ENCODE measurements around the gene GABBR2. TPM values are rescaled to one million over a fixed set of nuclear protein-coding genes. Genes with fewer than 3 reads are reported as not detected.

Gene GABBR2
- total and polyA plus RNA-seq, 2 experiments from 2014 or later: 0.89 to 1.3 TPM

DNA sequence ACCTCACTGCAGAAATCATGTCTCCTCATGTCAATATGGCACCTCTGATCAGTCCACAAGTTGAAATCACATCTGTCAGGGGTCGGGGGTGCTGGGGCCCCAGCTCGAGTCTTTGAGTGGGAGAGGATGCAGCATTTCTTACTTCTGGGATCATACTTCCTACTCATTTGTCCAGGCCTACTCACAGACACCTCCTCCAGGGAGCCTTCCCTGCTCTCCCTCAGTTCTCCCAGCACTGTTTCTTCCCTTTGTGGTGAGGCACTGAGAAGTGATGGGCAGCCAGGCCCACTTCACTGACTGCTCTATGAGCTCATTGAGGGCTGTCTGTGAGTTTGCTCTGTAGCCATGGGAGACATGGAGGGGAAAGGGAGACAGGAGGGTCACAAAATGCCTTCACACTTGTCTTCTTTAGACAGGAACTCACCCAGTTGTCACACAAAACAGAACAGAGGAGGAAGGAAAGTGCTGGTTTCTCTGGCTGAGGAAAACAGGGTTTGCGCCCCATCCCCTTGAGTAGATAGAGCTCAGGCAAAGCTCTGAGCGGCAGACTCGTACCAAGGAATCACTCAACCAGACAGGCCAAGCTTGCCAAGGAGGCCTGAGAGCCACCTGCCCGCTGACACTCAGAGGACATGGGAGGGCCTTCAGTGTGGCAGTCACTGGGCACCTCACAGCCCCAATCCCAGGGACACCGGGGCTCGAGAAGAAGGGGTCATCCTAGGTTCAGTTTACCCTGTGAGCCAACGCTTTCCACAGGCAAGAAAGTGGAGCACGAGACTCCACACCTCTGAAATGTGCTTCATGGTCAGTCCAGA is 152.9 kb downstream of the GABBR2 start:
- TF ChIP-seq ZNF114 (CRISPR knock-in tag; IDR thresholded peaks at IDR 0.05) (no peak), POLR2AphosphoS5 (IDR thresholded peaks at IDR 0.05; ENCODE audit: low read depth) (no peak), CREB1 (CRISPR knock-in tag; IDR thresholded peaks at IDR 0.05; ENCODE audit: low read depth) (no peak), STAT1 (IDR thresholded peaks at IDR 0.05; ENCODE audit: unreplicated experiment) (no peak), NANOG (IDR thresholded peaks at IDR 0.05; ENCODE audit: borderline replicate concordance) (no peak), ZNF331 (CRISPR knock-in tag; IDR thresholded peaks at IDR 0.05; ENCODE audit: low read depth) (no peak), JUNB (IDR thresholded peaks at IDR 0.05; ENCODE audit: unreplicated experiment) (no peak)
- TF ChIP-seq, protein P1, sequence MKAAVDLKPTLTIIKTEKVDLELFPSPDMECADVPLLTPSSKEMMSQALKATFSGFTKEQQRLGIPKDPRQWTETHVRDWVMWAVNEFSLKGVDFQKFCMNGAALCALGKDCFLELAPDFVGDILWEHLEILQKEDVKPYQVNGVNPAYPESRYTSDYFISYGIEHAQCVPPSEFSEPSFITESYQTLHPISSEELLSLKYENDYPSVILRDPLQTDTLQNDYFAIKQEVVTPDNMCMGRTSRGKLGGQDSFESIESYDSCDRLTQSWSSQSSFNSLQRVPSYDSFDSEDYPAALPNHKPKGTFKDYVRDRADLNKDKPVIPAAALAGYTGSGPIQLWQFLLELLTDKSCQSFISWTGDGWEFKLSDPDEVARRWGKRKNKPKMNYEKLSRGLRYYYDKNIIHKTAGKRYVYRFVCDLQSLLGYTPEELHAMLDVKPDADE (IDR thresholded peaks at IDR 0.05): no peak
- TF ChIP-seq, protein P2, sequence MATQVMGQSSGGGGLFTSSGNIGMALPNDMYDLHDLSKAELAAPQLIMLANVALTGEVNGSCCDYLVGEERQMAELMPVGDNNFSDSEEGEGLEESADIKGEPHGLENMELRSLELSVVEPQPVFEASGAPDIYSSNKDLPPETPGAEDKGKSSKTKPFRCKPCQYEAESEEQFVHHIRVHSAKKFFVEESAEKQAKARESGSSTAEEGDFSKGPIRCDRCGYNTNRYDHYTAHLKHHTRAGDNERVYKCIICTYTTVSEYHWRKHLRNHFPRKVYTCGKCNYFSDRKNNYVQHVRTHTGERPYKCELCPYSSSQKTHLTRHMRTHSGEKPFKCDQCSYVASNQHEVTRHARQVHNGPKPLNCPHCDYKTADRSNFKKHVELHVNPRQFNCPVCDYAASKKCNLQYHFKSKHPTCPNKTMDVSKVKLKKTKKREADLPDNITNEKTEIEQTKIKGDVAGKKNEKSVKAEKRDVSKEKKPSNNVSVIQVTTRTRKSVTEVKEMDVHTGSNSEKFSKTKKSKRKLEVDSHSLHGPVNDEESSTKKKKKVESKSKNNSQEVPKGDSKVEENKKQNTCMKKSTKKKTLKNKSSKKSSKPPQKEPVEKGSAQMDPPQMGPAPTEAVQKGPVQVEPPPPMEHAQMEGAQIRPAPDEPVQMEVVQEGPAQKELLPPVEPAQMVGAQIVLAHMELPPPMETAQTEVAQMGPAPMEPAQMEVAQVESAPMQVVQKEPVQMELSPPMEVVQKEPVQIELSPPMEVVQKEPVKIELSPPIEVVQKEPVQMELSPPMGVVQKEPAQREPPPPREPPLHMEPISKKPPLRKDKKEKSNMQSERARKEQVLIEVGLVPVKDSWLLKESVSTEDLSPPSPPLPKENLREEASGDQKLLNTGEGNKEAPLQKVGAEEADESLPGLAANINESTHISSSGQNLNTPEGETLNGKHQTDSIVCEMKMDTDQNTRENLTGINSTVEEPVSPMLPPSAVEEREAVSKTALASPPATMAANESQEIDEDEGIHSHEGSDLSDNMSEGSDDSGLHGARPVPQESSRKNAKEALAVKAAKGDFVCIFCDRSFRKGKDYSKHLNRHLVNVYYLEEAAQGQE (IDR thresholded peaks at IDR 0.05; ENCODE audit: unreplicated experiment): no peak
- TF ChIP-seq, protein P3, sequence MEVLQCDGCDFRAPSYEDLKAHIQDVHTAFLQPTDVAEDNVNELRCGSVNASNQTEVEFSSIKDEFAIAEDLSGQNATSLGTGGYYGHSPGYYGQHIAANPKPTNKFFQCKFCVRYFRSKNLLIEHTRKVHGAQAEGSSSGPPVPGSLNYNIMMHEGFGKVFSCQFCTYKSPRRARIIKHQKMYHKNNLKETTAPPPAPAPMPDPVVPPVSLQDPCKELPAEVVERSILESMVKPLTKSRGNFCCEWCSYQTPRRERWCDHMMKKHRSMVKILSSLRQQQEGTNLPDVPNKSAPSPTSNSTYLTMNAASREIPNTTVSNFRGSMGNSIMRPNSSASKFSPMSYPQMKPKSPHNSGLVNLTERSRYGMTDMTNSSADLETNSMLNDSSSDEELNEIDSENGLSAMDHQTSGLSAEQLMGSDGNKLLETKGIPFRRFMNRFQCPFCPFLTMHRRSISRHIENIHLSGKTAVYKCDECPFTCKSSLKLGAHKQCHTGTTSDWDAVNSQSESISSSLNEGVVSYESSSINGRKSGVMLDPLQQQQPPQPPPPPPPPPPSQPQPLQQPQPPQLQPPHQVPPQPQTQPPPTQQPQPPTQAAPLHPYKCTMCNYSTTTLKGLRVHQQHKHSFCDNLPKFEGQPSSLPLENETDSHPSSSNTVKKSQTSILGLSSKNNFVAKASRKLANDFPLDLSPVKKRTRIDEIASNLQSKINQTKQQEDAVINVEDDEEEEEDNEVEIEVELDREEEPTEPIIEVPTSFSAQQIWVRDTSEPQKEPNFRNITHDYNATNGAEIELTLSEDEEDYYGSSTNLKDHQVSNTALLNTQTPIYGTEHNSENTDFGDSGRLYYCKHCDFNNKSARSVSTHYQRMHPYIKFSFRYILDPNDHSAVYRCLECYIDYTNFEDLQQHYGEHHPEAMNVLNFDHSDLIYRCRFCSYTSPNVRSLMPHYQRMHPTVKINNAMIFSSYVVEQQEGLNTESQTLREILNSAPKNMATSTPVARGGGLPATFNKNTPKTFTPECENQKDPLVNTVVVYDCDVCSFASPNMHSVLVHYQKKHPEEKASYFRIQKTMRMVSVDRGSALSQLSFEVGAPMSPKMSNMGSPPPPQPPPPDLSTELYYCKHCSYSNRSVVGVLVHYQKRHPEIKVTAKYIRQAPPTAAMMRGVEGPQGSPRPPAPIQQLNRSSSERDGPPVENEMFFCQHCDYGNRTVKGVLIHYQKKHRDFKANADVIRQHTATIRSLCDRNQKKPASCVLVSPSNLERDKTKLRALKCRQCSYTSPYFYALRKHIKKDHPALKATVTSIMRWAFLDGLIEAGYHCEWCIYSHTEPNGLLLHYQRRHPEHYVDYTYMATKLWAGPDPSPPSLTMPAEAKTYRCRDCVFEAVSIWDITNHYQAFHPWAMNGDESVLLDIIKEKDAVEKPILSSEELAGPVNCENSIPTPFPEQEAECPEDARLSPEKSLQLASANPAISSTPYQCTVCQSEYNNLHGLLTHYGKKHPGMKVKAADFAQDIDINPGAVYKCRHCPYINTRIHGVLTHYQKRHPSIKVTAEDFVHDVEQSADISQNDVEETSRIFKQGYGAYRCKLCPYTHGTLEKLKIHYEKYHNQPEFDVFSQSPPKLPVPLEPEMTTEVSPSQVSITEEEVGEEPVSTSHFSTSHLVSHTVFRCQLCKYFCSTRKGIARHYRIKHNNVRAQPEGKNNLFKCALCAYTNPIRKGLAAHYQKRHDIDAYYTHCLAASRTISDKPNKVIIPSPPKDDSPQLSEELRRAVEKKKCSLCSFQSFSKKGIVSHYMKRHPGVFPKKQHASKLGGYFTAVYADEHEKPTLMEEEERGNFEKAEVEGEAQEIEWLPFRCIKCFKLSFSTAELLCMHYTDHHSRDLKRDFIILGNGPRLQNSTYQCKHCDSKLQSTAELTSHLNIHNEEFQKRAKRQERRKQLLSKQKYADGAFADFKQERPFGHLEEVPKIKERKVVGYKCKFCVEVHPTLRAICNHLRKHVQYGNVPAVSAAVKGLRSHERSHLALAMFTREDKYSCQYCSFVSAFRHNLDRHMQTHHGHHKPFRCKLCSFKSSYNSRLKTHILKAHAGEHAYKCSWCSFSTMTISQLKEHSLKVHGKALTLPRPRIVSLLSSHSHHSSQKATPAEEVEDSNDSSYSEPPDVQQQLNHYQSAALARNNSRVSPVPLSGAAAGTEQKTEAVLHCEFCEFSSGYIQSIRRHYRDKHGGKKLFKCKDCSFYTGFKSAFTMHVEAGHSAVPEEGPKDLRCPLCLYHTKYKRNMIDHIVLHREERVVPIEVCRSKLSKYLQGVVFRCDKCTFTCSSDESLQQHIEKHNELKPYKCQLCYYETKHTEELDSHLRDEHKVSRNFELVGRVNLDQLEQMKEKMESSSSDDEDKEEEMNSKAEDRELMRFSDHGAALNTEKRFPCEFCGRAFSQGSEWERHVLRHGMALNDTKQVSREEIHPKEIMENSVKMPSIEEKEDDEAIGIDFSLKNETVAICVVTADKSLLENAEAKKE (CRISPR knock-in tag; IDR thresholded peaks at IDR 0.05): no peak
- no peaks in the 10 kb centered on the region for H3K9me3 Mint-ChIP-seq
- H3K27ac Mint-ChIP-seq: no peak overlapping the region
- H3K4me1 Mint-ChIP-seq: peaks cover 4% of the 10 kb centered on the region; the same call in 1 of the 3 replicates
- Histone ChIP-seq H3K9me2 (ENCODE audit: insufficient read depth) (no peaks in the 10 kb centered on the region), H3K79me2 (replicated peaks; ENCODE audit: insufficient read depth) (no peaks in the 10 kb centered on the region), H3K4me1 (ENCODE audit: insufficient read depth) (0 out of 2 replicates have a peak, but pooled peaks cover 8% of the 10 kb centered on the region), H2AFZ (no peak overlapping the region), H3K4me2 (no peak overlapping the region), H3F3A (replicated peaks; ENCODE audit: low read depth) (no peaks in the 10 kb centered on the region), H3K27me3 (ENCODE audit: insufficient read depth) (no peaks in the 10 kb centered on the region), H3K27ac (ENCODE audit: low read depth) (no peak overlapping the region), H3K36me3 (ENCODE audit: insufficient read depth) (no peaks in the 10 kb centered on the region), H3K4me3 (no peak overlapping the region), H4K20me1 (replicated peaks; ENCODE audit: insufficient read depth) (no peaks in the 10 kb centered on the region)
- H3K36me3 Mint-ChIP-seq (ENCODE audit: low read depth): no peaks in the 10 kb centered on the region
- no peak overlapping the region for H3K4me3 Mint-ChIP-seq
- DNase-seq (ENCODE audit: low spot score) (no peak), ATAC-seq (no peak)
- peaks cover 4% of the 10 kb centered on the region for H3K27me3 Mint-ChIP-seq (ENCODE audit: insufficient read depth, low read depth, poor library complexity)

All from GM23338 (cell line).